HG03432 (cell line): ENCODE data around the gene FIGNL2.
"Not testable (repeated sequence)": the region's sequence is repeated elsewhere in the genome, so short reads cannot be mapped to it uniquely, and the experiment has no call there.

Source experiments
- ATAC-seq: cut with Tn5 transposase; IDR thresholded peaks from one replicate; pipeline ENCODE4 v1.9.1; 2021; ENCODE audit warnings: mild to moderate bottlenecking, moderate library complexity; ENCODE audit not compliant: unreplicated experiment

FIGNL2 gene

DNA sequence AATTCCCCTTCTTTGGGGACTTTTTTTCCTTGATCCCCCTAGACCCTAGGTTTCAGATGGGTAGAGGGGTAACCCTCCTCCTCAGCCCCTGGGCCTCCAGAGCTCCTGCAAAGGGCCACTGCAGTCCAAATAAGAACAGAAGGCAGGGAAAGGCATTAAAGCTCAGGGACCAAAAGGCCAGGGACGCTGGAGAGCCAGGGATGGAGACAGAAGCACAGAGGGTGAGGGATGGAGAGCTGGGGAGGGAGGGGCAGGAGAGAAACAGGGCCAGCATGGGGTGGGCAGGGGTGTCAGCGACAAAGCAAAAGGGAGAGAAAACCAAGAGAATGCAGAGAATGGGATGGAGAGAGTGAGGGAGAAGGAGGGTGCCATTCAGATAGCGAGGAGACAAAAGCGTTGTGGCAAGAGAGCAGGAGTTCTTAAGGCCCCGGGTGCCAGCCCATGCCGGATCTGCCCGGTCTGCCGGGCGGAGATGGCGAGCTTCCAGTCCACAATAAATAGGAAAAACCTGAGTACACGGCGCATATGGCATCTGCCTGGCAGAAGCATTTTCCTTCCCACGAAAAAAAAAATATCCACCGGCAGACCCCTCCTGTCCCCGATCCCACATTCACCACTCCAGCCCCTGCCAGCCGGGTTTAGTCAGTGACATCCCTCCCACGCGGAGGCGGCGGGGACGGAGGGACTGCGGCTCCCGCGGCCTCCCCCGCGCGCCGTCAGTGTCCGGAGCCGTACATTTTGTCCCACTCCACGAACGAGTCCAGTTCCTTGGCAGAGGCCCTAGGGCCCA, 28.6 kb downstream of the FIGNL2 start:
- ATAC-seq = no peak

DNA sequence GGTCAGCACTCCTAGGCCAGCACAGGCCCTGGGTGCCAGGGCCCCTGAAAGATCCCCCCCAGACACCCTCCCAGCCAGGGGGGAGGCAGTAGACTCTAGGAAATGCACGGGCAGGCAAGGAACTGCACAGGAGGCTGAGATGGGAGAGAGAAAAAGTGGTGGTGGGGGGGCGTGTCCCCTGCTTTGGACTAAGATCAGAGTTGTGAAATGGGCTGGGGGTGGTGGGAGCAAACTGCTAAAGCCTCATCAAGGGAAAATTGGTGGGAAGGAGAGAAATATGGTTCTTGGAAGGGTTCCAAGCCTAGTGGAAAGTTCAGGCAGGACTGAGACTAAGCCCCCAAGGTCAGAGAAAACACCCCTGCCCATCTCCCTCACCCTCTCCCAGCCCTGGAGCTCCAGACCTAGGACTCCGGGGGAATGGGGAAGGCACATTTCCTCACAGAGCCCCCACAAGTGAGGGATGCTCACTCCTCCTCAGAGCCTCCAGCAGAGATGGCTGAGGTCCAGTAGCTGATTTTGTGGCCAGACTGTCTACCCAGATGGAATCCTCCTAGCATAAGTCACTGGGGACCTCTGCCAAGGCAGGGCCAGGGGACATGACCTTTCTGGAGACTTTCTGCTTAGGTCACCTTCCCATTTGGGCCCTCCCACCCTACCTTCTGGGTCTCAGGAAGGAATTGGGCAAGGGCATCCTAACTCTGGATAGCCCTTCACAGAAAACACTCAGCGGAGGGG, 29.8 kb downstream of the FIGNL2 start:
- ATAC-seq = no peak

DNA sequence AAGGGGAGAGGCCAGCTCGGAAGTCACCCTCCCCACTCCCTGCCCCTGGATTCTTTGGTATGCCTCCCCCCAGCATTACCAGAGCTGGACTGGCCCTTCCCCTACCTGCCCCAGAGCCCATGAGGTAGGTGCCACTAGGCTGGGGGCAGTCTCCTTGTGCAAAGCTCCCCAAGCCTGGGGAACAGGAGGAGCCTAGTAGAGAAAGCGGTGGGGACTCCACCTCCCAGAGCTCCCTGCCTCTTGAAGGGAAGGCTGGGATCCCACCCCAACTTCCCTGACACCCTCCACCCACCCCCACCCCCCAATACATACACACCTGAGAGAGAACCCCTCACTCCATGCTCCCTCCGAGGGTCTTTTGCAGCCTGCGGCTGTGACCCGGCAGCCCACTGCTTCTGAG, 30.4 kb downstream of the FIGNL2 start:
- ATAC-seq = no peak

DNA sequence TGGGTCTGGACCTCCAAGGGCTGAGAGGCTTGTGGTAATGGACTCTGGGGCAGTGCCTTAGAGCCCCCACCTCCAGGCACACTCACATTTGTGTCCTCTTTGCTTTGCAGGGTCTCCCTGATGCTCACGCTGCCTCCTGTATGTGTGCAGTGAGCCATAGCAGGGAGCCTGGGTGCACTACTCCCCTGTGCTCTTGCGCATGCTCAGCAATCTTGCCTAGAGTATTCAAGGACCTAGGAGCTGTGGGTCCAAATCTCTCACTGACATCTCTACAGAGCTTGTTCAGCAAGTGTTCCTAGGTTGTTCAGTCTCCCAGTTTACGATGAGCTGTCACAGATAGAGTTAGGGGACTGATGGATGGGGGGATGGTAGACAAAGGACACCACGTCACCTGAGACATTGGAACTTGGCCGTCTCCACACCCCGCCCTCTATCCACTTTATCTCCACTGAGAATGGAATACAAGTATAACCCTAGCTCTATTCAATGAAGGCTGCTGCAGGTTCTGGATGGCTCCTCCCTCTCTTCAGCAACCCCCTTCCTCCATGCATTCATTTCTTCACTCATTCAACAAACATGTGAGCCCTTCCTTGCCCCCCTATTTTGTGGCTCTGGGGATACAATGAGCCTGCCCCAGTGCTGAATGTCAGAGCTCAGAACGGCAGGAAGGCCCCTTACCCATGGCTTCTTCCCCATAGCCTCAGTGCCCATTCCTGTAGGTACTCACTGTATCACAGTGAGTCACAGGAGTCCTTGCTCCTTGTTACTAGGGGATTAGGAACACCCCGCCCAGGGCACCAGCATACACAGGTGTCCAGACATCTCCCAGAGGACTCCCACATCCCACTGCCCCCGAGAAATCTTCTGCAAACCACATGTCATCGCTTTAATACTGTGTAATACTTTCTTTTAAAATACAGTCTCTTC, 31.2 kb downstream of the FIGNL2 start:
- ATAC-seq = no peak

DNA sequence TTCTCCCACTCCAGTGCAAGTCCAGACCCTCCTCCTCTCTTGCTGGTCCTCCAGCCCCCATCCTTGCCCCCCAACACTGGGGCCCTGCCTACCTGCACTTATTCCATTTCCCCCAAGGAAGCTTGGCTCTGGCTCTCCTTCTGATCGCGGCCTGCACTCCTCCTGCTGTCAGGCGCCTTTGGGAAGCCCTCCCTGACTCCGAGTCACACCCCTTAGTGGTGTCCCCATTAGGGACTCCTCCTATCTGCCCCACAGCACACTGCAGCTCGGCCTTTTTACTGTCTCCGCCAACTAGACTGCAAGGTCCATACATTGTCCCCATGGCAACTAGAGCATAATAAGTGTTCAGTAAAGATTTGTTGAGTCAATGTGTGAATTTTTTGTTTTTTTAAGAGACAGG, 32.9 kb downstream of the FIGNL2 start:
- no peak for ATAC-seq

DNA sequence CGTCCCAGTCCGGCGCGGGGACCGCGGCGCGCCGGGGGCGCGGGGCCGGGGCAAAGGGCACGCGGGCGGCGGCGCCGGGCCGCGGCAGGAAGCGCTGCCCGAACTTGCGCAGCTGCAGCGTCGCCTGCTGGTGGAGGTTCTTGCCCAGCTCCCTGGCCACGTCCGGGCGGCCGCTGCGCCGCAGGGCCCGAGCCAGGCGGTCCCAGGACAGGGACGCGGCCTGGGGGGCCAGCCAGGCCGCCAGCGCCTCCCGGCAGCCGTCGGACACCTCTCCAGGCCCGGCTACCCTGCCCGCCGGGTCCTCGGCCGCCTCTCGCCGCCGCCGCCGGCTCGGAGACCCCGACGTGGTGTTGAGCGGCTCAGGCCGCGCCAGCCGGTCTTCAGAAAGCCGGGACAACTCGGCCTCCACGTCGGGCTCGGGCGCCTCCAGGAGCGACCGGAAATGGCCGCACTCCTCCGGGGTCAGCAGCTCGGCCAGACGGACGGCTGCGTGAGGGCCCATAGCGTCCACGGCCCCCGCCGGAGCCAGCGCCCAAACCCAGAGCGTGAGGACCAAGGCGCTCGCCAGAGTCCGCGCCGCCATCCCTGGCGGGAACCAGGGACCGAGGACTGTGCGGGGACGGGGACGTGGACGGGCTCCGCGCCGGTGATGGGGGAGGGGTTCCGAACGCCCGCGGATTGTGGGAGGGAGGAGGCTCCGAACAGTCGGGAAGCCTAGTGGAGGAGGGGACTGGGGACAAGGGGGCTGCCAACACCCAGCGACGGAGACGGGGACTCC, 34.0 kb downstream of the FIGNL2 start:
- no peak for ATAC-seq

DNA sequence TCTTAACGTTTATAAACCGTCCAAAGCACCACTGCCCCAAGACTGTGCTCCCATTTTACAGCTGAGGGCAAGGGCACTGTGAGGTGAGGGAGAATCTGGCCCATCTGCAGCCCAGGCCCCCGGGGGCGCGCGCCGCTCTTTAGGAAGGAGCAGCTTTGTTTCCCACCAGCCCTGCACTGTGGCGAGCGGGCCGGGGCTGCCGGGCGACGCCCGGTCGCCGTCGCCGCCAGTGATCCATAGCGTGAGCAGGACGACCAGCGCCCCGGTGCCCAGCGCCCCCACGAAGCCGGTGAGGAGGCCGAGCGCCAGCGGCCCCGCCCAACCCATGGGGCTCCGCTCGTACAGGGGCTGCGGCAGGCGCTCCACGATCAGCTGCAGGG, 34.6 kb downstream of the FIGNL2 start:
- ATAC-seq = no peak

DNA sequence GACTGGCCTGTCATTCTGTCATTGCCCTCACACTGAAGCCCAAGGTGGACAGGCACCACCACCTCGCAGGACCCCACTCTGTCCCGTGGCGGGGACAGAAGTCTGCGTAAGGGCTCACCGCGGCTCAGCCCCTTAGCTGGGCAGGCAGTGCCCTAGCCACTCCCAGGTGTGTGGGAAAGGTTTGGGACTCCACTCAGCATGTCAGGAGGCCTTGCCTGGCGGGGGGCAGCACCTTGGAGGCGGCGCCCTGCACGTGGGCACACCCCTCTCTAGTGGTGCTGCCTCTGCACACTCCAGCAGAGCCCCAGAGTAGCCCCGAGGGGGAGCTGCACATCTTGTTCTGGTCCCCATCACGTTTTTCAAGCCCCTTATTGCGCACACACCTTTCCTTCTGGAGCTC, 35.6 kb downstream of the FIGNL2 start:
- no peak for ATAC-seq

DNA sequence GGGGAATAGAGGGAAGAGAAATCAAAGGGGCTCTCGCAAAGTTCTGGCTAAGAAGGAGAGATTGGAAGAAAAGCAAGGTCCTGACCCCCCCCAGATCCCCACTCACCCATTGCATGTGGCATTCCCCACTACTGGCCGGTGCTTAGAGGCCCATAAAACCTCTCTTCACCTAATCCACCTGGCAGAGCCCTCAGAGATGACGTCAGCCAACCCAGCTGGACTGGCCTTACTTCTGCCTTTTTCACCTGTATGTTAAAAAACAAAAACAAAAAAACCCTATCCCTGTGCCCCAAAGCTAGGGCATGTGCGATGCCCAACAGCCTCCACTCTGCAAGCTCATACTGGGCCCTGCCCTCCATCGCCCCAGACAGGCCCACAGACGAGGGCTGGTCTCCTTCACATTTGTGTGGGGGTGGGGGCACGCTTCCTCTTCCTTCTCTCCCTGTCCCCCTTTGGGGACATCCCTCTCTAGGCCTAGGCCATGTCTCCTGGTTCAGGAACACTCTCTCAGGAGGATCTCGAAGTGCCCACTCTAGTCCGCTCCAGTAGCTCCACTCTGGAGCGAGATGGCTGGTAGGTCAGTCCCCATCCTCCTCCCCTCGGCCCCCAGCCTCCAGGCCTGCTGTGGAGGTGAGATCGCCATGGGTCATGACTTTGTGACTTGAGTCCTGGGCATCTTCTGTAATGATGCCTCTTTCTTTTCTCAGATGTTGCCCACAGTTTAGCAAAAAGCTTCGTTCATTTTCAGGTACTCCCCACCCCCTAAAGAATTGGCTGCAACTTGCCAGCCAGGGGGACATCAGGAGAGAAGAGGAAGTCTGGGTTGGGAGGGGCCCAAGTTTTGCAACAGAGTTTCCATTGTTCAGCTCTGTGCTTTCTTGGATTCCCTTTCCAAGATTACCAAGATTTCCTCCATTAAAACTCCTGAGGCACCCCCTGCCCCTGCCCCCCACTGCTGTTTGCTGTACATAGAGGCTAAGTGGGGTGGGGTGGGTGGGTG, 37.0 kb downstream of the FIGNL2 start:
- no peak for ATAC-seq

DNA sequence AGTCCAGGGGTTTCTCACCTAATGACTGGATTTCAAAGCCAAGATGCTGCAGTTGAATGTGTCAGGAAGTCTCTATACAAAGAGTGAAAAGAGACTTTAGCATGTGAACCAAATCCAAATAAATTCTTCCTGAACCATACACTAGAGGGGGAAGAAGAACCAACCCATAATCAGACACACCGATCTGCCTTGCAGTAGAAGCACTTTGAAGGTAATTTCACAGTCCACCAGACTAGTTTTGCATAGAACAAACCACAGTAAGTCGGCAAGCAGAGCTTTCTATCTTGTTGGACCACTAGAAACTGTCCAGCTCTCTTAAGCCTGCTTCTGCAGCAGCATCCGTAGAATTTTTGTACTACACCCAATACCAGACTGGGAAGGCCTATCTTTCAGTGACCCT, 39.3 kb downstream of the FIGNL2 start:
- no peak for ATAC-seq

DNA sequence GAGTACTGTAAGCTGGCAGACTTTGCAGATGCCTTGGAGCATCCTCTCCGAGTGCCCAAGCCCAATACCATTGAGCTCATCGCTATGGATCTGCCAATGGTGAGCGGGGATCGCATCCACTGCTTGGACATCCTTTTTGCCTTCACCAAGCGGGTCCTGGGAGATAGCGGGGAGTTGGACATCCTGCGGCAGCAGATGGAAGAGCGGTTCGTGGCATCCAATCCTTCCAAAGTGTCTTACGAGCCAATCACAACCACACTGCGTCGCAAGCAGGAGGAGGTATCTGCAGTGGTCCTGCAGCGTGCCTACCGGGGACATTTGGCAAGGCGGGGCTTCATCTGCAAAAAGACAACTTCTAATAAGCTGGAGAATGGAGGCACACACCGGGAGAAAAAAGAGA, 41.6 kb downstream of the FIGNL2 start:
- no peak for ATAC-seq

DNA sequence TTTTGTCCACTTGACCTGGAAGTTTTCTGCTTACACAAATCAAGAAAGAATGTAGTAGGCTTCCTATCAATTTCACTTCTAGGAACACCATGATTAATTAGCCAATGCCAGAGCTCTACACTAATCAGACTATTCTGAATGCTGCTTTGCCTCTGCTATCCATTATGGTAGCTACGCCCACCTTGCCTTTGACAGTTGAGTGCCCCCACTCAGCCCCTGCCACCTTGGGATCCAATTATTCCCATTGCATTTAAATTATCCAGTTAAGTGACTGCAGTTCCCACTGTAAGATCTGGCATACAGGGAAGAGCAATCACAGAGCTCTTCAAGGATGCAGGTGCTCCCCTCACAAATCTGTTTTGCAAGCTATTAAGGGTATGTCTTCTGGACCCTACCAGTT, 47.5 kb downstream of the FIGNL2 start:
- no peak for ATAC-seq

DNA sequence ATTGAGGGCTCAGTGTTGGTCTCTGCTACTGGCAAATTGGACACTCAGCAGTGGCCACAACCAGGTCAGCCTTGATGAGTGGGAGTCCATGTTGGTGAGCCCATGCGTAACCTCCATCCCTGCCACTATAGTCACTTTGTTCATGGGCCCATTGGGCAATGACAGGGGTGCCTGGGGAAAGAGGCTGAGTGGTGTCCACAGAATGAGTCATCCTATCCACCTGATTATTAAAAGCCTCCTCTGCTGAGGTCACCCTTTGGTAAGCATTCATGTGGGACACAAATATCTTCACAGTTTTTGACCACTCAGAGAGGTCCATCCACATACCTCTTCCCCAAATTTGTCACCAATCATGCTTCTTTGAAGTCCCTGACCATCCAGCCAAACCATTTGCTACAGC, 50.0 kb downstream of the FIGNL2 start:
- no peak for ATAC-seq

DNA sequence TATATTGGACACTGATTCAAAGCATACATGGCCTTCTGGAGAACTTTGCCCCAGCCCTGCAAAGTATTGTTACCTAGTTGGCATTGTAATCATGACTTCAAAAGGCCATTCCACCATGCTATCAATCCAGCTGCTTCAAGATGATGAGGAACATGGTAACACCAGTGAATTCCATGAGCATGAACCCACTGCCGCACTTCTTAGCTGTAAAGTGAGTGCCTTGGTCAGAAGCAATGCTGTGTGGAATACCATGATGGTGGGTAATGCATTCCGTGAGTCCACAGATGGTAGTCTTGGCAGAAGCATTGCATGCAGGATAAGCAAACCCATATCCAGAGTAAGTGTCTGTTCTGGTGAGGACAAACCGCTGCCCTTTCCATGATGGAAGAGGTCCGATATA, 50.5 kb downstream of the FIGNL2 start:
- not testable (repeated sequence) for ATAC-seq

DNA sequence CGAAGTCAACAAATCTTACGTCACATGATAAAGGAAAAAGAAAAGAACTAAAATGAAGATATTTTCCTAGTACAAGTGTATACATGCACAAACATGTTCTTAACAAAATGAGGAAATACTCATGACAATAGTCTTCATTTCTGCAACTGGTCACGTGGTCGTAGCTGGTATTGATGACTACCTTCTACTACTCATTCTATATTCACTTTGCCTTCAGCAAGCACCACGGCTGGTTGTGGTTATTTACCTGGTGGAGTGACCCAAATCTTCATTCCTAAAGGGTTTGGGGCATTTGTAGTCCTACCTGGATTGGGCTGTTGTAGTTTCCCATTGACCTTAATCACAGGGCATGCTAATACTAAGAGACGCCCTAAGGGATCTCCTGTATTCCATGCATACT, 51.2 kb downstream of the FIGNL2 start:
- no peak for ATAC-seq

DNA sequence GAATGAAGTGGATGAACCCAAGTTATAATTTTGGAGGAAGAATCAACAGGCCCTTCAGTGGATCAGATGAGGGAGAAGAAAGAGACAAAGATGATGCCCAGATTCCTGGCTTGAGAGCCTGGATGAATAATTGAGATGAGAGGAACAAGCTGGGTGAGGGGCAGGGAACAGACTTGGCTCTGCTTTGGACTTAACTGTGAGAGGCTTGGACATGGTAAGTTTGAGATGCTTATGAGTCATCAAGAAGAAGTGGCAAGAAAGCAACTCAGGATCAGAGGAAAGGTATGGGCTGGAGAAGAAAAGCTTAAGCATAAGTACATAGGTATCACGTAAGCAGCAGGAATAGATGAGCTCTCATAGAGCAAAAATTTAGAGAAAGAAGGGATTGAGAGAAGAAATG, 55.3 kb downstream of the FIGNL2 start:
- ATAC-seq = no peak

DNA sequence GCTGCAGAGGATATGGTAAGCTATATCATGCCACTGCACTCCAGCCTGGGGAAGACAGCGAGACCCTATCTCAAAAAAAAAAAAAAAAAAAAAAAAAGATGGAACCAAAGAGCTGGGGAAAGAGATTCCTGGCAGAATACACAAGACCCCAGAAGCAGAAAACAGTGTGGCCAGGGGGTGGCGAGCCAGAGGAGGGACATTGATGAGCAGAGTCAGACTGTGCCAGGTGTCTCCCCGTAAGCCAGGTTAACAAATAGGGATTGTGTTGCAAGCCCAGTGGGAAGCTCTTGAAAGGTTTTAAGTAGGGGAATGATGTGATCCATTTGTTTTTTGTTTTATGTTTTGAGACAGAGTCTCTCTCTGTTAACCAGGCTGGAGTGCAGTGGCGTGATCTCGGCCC, 56.1 kb downstream of the FIGNL2 start:
- ATAC-seq = no peak

DNA sequence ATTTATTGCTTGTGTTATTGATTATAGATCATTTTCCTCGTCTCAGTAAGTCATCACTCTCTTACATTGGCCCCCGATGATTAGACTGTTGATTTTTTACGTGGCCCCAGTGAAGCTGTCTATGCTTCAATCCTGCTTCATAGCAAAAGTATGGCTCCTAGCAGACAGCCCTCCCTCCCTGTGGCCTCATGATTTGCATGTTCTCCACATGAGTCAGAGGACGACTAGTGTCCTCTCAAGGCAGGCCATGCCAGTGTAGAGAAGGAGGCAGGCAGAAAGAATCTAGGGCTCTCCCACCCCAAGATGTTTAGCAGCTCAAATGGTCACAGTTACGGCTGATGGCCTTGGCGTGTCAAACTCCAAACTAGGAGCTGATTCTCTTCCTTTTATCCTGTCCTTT, 59.6 kb downstream of the FIGNL2 start:
- no peak for ATAC-seq

DNA sequence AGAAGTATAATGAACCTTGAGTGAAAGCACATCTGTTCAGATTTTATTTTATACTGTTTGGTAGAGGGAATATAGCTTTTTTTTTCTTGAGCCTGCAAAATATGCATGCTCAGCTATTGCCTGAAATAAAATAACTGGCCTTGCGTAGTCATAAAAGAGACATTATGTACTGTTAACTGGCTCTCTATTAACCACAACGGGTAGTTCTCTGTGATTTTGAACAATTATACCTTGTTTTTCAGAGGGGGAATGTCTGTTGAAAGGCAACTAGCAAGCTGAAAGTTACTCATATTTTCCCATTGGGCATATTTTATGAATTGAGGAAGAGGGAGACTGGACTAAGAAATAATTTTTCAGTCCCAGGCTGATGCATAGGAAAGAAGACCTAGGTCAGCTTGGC, 62.6 kb downstream of the FIGNL2 start:
- ATAC-seq = no peak

DNA sequence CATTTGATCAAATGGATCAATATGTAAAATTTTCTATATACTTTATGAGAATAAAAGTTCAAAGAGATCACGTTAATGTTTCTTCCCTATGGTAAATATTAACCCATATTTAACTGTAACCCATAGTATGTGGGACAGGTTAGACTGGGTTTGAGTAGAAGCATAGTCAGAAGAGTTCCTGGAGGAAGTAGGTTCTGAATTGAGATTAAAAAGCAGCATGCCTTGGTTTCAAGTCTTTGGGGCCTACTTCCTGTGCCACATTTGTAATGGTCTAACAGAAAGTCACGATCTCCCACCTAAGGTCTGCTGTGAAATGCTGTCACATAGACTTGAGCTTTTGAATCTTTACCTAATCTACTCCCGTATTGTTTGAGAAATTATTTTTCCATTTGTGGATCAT, 63.8 kb downstream of the FIGNL2 start:
- ATAC-seq = no peak
